GM18526 (cell line): ENCODE measurements around the gene GABBR1.

Experiments
- POLR2A ChIP-seq: IDR thresholded peaks from 3 replicates; pipeline ENCODE4 v1.6.1; 2011; ENCODE audit not compliant: insufficient read length; ENCODE audit errors: extremely low read depth

GABBR1 gene

GRCh38 chr6:29530671-29531310 lies 102.2 kb downstream of the GABBR1 start:
- no peak for TF ChIP-seq POLR2A

GRCh38 chr6:29529956-29530355 lies 103.0 kb downstream of the GABBR1 start:
- no peak for TF ChIP-seq POLR2A

GRCh38 chr6:29528988-29529560 lies 103.9 kb downstream of the GABBR1 start:
- TF ChIP-seq POLR2A = no peak

- TF ChIP-seq POLR2A = no peak
These were observed 104.6 kb downstream of the GABBR1 start for GRCh38 chr6:29528300-29528931.

GRCh38 chr6:29527564-29527963 lies 105.4 kb downstream of the GABBR1 start:
- TF ChIP-seq POLR2A = no peak

GRCh38 chr6:29527126-29527525 lies 105.9 kb downstream of the GABBR1 start:
- TF ChIP-seq POLR2A = no peak

- TF ChIP-seq POLR2A = no peak
These were observed 107.7 kb downstream of the GABBR1 start for GRCh38 chr6:29525311-29525639.

GRCh38 chr6:29524444-29525310 lies 108.3 kb downstream of the GABBR1 start:
- no peak for TF ChIP-seq POLR2A

GRCh38 chr6:29524044-29524443 lies 108.9 kb downstream of the GABBR1 start:
- no peak for TF ChIP-seq POLR2A

GRCh38 chr6:29522227-29522626 lies 110.8 kb downstream of the GABBR1 start:
- no peak for TF ChIP-seq POLR2A

- TF ChIP-seq POLR2A = no peak
These were observed 111.8 kb downstream of the GABBR1 start for GRCh38 chr6:29521006-29521680.

GRCh38 chr6:29520232-29520631 lies 112.8 kb downstream of the GABBR1 start:
- TF ChIP-seq POLR2A = no peak

- no peak for TF ChIP-seq POLR2A
These were observed 113.5 kb downstream of the GABBR1 start for GRCh38 chr6:29519291-29520010.

GRCh38 chr6:29517728-29518440 lies 115.1 kb downstream of the GABBR1 start:
- no peak for TF ChIP-seq POLR2A
